Osteocyte (in vitro differentiated cells): Measurements from ENCODE around the gene ADO. TPM values are rescaled to one million over a fixed set of nuclear protein-coding genes. Genes with fewer than 3 reads are reported as not detected.

Experiments
- DNase-seq: peaks from one replicate; pipeline ENCODE4 v3.0.0; 2021; ENCODE audit warnings: mixed read lengths; ENCODE audit not compliant: unreplicated experiment; ENCODE audit errors: extremely low spot score
- H3K27ac Mint-ChIP-seq: one replicate; pipeline ENCODE4 v1.8.0; 2021; ENCODE audit warnings: mild to moderate bottlenecking, mixed read lengths; ENCODE audit not compliant: unreplicated experiment
- H3K27me3 Mint-ChIP-seq: one replicate; pipeline ENCODE4 v1.8.0; 2021; ENCODE audit warnings: mixed read lengths; ENCODE audit not compliant: unreplicated experiment
- H3K36me3 Mint-ChIP-seq: one replicate; pipeline ENCODE4 v1.8.0; 2021; ENCODE audit warnings: mixed read lengths; ENCODE audit not compliant: unreplicated experiment
- H3K4me1 Mint-ChIP-seq: one replicate; pipeline ENCODE4 v1.8.0; 2021; ENCODE audit warnings: mixed read lengths; ENCODE audit not compliant: unreplicated experiment
- H3K4me3 Mint-ChIP-seq: one replicate; pipeline ENCODE4 v1.8.0; 2021; ENCODE audit warnings: mild to moderate bottlenecking, moderate library complexity, mixed read lengths; ENCODE audit not compliant: unreplicated experiment
- H3K9me3 Mint-ChIP-seq: one replicate; pipeline ENCODE4 v1.8.0; 2021; ENCODE audit warnings: mixed read lengths; ENCODE audit not compliant: unreplicated experiment
- total RNA-seq: library from RNA; stranded (reverse); gene quantifications from 2 replicates; pipeline ENCODE4 v1.2.1, GENCODE V29; 2021
- TF ChIP-seq, protein P1 (sequence below): fragments of 200-600 bp; sonication (generic); IDR thresholded peaks from 2 replicates; pipeline ENCODE4 v1.5.0; 2021; ENCODE audit warnings: antibody characterized with exemption, mild to moderate bottlenecking, moderate library complexity

ADO gene
- total RNA-seq, 1 donor from 2014 or later: 17.5 TPM

DNA sequence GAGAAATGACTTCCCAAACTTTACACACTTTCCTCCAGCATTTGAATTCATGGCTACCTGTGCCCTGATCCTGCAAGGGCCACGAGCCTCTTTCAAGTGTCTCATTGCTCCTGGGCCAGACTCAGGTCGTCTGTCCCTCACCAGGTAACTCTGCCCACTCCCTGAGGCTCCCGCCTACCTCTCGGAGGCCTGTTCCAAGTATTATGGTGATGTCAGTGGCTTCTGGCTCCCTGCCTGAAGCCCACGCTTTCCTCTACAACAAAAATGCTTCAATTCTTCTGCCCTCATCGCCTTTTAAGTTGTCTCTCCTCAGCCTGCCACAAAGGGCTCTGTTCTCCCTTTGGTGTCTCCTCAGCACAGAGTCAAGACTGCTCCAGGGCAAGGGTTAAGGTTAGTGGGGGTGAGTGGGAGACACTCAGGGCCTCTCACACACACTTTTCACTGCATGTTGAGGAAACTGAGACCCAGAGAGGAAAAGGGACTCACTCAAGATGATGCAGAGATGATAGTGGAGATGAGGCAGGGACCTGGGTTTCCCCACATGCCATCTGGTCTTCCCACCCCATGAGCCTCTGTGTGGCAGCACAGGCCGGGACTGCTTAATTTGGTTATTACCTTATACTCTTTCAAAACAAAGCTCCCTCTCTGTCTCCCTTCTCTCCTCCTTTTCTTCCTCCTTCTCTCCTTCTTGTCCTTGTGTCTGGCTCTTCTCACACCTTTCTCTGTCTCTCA is 39.9 kb downstream of the ADO start:
- Mint-ChIP-seq H3K27me3 (peaks cover 51% of the 10 kb centered on the region), H3K36me3 (no peaks in the 10 kb centered on the region), H3K27ac (no peak overlapping the region), H3K4me3 (no peak overlapping the region), H3K4me1 (no peaks in the 10 kb centered on the region), H3K9me3 (peaks cover 15% of the 10 kb centered on the region)
- TF ChIP-seq, protein P1, sequence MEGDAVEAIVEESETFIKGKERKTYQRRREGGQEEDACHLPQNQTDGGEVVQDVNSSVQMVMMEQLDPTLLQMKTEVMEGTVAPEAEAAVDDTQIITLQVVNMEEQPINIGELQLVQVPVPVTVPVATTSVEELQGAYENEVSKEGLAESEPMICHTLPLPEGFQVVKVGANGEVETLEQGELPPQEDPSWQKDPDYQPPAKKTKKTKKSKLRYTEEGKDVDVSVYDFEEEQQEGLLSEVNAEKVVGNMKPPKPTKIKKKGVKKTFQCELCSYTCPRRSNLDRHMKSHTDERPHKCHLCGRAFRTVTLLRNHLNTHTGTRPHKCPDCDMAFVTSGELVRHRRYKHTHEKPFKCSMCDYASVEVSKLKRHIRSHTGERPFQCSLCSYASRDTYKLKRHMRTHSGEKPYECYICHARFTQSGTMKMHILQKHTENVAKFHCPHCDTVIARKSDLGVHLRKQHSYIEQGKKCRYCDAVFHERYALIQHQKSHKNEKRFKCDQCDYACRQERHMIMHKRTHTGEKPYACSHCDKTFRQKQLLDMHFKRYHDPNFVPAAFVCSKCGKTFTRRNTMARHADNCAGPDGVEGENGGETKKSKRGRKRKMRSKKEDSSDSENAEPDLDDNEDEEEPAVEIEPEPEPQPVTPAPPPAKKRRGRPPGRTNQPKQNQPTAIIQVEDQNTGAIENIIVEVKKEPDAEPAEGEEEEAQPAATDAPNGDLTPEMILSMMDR: no peak
- no peak for DNase-seq

DNA sequence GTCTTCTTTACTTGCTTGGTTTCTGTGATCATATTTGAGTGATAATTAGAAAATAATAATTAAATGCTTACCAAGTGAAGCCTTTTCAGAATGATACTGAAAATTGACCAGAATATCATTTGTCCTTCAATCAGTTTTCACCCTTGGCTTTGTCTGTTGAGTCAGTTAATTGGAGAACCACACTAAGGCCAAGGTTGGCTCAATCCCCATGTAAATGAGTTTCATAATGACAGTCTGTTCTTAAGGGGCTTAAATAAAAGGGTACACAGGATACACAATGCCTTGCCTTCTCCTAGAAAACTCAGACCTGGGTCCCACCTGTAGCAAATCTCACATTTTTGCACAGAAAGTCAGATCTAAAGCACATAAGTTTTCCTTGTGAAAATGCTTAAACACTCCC is 42.9 kb downstream of the ADO start:
- no peak overlapping the region for H3K4me3 Mint-ChIP-seq
- no peak for DNase-seq

DNA sequence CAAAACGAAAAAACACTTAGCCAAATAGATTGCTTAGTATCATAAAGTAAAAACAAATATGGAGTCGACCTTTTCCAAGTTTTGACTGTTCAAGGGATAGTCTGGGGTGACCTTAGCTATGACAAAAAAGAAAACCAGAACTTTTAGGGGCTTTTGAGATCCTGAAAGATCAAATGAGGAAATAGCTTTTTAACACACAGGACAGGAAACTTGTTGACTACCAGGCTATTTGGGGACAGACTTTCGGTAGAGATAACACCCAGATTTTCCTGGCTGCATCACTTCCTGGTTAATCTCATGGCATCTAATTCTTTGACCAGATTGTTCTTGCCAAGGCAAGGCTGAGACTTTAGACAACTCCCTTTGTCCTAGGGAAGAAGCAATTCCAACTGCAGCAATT is 46.1 kb downstream of the ADO start:
- Mint-ChIP-seq H3K27me3 (peaks cover 18% of the 10 kb centered on the region), H3K4me3 (no peak overlapping the region), H3K36me3 (no peaks in the 10 kb centered on the region), H3K9me3 (peaks cover 15% of the 10 kb centered on the region), H3K4me1 (no peaks in the 10 kb centered on the region), H3K27ac (no peak overlapping the region)
- TF ChIP-seq, protein P1: no peak
- DNase-seq: no peak

More for the DNA sequence above, 42.9 kb downstream of the ADO start:
- Mint-ChIP-seq H3K9me3 (peaks cover 15% of the 10 kb centered on the region), H3K36me3 (no peaks in the 10 kb centered on the region), H3K27me3 (peaks cover 29% of the 10 kb centered on the region), H3K4me1 (no peaks in the 10 kb centered on the region), H3K27ac (no peak overlapping the region)
- TF ChIP-seq, protein P1: no peak

DNA sequence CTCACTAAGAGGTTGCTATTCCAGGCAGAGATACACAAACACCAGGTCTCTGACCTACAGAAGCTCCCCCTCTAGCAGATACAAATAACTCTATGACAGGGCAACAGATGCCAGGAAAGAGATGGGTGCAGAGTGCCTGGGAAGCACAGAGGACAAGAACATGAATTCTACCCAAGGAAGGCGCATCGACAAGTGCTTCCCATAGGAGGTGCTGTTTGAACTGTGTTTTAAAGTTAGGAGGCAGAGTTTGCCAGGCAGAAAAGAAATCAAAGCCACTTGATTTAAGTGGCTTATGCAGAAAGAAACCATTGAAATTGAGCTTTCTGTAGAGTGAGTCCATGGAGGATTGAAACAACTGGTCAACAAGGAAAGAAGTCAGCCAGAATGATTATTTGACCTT is 46.9 kb downstream of the ADO start:
- DNase-seq: no peak

More for the DNA sequence above, 46.9 kb downstream of the ADO start:
- Mint-ChIP-seq H3K27ac (no peak overlapping the region), H3K4me1 (no peaks in the 10 kb centered on the region), H3K4me3 (no peak overlapping the region), H3K9me3 (peaks cover 15% of the 10 kb centered on the region), H3K36me3 (no peaks in the 10 kb centered on the region), H3K27me3 (peaks cover 25% of the 10 kb centered on the region)
- TF ChIP-seq, protein P1: peak; percentile 15
